ENCODE measurements around the gene IL9. TPM values are rescaled to one million over a fixed set of nuclear protein-coding genes. Genes with fewer than 3 reads are reported as not detected.

The IL9 gene
- polyA plus RNA-seq, 3 donors: not detected

DNA sequence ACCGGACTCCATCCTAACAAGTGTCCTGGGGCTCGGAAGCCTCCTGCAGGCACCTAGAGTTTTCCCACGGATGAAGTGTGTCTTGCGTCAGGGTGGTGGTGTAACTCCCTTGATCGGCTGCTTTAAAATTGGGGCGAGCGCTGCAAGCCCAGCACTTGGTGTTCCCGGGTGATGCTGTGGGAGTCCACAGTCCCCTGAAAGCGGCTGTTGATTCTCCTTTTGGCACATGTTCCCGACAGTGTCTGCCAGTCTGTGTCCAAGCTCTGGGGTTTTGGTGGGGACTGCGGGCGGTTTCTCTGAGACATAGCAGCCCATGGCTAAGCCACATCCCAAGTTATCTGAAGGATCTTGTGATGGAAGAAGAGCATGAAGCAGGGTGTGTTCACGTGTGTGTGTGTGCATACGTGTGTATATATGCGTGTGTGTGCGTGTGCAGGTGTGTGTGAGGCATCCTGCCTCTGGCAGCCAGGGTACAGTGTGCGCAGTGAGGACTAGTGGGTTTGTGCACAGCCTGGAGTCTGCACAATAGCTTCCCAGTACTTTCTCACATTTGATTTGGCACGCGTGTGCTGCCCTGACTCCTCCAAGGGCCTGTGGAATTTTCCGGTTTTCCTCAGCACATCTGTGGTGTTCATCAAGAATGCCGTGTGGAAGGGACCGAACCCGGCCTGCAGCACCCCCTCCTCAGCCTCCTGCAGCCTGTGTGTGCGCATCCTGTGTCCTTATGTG, 44.3 kb downstream of the IL9 start:
- no peak overlapping the region for H3K27ac ChIP-seq (ENCODE audit: low read depth, low read length)
- 79 to 89% (median 81%) methylated on average over 24 of the region's 24 CpGs for WGBS, 3 donors

DNA sequence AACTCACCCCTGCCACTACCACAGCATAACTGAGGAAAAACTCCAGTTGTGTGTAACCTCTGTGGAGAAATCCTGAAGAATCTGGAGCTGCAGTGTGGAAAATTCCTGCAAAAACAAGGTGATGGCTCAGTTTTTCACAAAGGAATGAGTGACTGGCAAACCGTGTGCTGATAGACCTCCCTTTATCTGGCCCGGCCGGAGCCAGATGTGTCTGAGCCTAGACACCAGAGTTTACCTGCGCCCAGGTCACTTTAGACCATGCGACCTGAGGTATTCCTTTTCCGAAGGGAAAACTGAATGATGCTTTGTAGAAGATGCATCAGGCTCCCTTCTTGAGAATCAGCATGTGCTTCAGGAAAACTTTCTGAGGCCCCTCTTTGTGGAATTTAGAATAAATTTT, 45.0 kb downstream of the IL9 start:
- 91 to 92% (median 92%) methylated on average over 6 of the region's 6 CpGs for WGBS, 3 donors
- no peak overlapping the region for H3K27ac ChIP-seq (ENCODE audit: low read depth, low read length)

DNA sequence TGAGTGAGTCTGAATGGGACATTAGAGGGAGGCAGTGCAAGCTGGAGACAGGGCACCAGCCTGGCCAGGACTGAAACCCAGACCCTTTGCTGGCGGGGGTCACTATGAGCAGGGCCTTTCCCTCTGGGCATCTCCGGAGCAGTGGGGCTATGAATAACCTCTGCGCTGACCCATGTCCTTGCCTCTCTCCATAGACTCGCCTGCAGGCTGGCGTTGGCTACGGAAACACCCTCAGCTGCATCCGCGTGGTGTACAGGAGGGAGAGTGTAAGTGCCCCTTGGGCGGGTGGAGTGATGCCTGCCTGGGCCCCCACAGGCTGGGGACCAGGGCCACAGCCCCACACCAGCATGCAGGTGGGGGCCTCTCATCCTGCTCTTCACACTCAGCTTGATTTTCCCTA, 45.4 kb downstream of the IL9 start:
- WGBS, 3 donors: 92 to 96% (median 94%) methylated on average over 9 of the region's 9 CpGs
- no peak overlapping the region for H3K27ac ChIP-seq (ENCODE audit: low read depth, low read length)

- no peak overlapping the region for H3K27ac ChIP-seq (ENCODE audit: low read depth, low read length)
- 79 to 87% (median 85%) methylated on average over 1 of the region's 1 CpG for WGBS, 3 donors
Observed at GRCh38 chr5:135847976-135848375, 47.7 kb downstream of the IL9 start.

- H3K27ac ChIP-seq (ENCODE audit: low read depth, low read length): no peak overlapping the region
Observed at GRCh38 chr5:135846311-135846710, 49.3 kb downstream of the IL9 start.

- WGBS, 3 donors: 76 to 87% (median 83%) methylated on average over 6 of the region's 6 CpGs
- H3K27ac ChIP-seq (ENCODE audit: low read depth, low read length): no peak overlapping the region
Observed at GRCh38 chr5:135843571-135844337, 51.9 kb downstream of the IL9 start.

- H3K27ac ChIP-seq (ENCODE audit: low read depth, low read length): no peak overlapping the region
- 58 to 75% (median 63%) methylated on average over 4 of the region's 4 CpGs for WGBS, 3 donors
Observed at GRCh38 chr5:135842737-135843136, 52.9 kb downstream of the IL9 start.

Other genes starting within 250 kb of the IL9 start
- gene SLC25A48, start 61.2 kb downstream of the IL9 start, polyA plus RNA-seq: under 1 TPM in 2 of 3 donors, not detected in 1; 0.03 to 0.83 TPM
- gene LECT2, start 59.1 kb upstream of the IL9 start, polyA plus RNA-seq: not detected
- 100 to 1,000 TPM in 1 of 3 donors, 10 to 100 TPM in 2; 10.9 to 103 (median 62.2) TPM for gene TGFBI, start 133.1 kb upstream of the IL9 start, polyA plus RNA-seq
- gene SMAD5, start 237.0 kb upstream of the IL9 start, polyA plus RNA-seq: 10 to 100 TPM in 1 of 3 donors, 1 to 10 TPM in 2; 4.9 to 18.6 (median 9.9) TPM

Measured in adipose tissue (tissue), 3 donors.